ENCODE data around the gene LMX1B.

Gene LMX1B

DNA sequence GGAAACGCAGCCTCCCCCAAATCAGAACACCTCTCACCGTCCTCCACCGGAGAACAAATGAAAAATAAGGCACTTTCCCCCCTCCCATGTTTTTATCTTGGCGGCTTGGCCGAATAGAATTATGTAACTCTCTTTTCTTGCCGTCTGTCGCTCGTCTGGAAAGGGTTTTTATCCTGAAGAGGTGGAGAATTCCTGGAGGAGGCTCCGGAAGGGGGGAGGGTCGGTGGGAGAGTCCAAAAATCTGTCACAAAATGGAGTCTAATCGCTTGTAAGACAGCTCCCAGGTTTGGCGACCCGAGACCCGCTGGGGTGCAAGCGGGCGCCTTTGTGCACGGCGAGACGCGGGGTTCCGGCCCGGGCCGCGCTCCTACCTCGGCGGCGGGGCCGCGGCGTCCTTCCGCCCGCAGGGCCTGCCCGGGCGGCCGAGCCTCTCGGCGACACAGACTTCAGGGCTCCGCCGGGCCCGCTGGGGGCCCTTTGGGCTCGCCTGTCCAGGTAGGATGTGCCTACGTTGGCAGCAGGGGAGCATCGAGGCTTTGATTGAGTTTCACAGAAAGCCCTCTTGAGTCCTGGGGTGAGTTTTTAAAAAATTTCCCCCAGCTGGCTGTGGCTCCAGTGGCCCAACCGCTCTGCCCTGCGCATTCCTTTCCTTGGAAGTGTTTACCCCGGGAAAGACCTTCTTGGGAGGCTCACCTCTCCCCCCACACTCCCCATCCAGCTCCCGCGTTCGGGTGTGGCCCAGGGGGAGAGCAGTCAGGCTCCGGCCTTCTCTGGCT lies 5.0 kb downstream of the LMX1B start:
- DNase-seq, result no peak

DNA sequence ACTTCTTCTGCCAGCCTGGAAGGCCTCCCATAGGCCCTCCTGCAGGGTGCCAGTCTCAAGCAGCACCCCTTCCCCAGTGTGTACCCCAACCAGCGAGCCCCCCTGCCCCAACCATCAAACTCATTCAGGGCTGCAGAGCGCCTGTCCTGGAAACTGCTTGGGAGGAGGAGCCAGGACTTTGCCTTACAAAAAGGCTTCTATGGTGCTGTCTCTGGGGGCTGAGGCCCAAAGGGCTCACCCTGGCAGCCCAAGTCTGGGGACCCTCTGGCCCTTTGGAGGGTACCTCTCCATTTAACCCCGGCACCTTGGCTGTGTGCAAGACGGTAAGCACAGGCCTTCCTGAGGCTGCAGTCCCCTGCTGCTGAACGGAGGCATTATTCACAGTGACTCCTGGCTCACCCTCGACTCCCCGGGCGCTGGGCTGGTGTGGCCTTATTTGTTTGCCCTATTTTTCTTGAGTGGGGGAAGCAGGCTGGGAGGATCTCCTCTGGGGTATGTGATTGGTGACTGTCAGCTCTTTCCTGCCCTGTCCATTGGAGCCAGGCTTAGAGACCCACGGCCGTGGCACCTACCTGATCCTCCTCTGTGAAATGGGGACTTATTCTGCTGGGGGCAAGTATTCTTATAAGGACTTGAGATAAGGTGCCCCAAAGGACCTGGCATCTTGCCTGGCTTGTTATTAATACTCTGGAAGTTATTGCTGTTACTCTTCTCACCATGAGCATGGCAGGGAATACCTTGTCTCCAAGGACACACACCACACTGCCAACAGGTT lies 5.8 kb downstream of the LMX1B start:
- no peak for DNase-seq

DNA sequence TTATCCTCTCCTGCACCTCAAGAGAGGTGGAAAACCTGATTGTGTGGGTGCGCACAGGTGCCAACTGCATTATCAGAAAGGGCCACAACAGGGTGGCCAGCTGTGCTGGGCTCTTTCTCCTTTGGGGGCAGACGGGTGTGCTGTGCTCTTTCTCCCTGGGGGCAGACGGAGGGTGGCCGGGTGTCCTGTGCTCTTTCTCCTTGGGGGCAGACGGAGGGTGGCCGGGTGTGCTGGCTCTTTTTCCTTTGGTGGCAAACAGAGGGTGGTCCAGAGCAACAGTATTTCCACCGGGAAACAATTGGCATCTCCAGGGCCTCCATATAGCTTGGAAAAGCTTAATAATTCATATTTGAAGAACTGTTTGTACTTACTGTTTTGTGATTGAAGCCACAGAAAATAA lies 6.8 kb downstream of the LMX1B start:
- no peak for DNase-seq

DNA sequence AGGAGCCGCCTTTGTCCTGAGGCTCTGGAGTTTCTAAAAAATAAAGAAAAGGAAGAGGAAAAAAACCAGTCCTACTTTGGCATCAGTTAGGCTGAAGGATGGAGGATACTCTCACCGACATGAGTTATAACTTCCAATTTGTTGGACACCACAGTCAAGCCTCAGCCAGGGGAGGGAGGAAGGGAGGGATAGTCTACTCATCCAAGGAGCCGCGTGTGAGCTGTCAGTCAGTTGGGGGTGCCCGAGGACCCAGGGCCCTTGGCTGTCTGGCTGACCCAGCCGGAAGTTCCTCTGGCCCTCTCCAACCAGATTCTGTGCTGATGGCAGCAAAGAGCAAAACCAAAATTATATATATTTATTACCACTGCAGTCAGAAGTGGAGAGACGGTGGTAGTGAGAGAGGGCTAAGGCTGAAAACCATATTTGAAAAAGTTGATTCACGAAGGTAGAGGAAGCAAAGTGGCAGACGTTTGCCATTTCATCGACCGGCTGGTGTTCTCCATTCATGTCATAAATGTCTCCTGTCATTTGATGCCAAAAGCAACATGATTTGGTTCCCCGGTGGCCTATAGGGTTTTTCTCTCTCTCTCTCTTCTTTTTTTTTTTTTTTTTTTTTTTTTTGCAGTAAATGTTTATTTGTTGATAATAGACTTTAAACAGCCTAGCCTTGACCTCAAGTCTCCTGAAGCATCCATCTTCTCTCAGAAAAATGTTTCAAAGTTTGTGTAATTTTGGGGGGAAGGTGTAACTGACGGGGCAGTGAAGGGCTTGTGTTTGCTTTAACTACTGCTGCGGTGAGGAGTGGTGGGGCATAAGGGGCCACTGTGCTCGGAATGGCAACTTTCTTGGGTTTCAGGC lies 7.6 kb downstream of the LMX1B start:
- no peak for DNase-seq

DNA sequence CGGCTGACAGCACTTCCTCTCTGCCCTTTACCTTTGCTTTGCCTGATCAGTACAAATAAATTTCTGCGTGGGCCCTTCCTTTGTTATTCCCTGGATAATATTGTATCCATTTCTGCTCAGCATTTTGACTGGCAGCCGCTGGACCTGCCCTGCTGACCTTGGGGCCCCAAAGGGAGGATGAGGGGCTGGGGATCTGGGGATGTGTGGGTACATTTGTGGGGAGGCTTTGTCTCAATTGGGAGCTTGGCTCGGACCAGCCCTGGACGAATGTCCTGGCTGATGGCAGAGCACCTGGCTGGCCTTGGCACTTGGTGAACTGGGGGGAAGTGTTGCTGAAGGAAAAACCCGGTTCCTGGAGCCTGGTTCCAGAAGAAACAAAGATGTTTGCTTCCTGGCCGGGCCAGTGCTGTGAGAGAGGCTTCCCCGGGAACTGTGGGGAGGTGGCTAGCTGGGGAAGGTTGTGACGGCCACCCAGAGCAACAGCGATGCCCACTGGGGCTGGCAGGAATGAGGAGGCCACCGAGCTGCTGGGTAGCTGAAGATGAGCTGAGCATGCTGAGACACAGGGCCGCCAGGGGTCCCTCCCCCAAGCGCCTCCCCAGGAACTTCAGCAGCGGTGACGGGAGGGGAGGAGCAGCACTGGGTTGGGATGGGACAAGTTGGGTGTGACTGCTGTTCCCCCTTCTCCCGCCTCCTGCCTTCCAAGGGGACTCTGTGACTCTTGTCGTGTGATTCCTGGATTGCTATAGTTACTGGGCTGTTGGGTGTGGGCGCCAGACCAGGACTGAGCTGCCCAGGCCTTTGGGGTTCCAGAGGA lies 8.4 kb downstream of the LMX1B start:
- no peak for DNase-seq

DNA sequence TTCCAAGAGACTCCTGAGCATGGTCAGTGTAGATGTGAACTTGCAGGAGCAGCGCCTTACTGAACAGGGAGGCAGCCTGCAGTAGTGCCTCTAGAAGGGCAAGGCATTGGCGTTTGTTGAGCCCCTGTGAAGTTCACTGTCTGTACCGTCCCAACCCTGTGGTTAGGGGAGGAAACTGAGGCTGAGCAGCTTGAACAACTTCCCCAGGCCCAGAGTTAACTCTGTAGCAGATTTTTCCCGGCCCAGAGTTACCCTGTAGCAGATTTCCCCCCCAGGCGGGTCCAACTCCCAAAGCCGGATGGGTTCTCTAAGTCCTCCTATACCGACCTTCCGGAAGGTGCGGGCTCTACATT lies 9.6 kb downstream of the LMX1B start:
- no peak for DNase-seq

DNA sequence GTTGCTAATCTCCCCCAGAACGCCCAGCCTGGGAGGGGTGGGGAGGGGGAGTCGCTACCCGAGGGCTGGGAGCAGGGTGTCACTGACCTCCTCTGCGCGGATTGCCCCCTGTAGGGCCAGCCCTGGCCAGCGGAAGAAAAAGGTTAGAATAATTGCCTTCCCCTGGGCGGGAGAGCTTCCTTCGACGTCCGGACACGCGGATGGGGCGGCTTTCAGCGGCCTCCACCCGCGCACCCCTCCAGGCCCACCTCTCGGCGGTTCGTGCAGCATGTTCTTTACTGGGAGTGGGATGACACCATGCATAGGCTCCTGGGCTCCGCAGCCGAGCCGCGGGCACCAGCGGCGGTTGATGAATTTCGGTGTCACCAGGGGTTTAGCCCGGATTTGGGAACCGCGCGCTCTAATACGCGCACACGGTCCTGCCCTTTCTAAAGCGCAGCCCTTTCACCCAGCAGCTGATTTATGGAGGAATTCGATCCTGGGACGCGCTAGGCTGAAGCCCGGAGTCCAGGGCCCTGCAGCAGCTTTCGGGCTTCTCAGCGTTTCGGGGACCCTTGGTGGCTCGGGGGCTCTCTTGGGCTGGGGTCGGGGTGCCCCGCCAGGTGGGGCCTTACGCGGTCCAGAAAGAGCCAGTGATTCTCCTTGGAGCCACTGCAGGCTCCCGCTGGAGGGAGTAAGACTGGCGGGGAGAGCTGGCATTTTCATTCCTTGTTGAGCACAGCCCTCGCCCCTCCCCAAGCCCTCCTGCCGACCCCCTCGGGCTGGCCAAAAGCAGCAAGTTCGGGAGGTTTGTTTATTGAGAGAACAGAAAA lies 10.1 kb downstream of the LMX1B start:
- no peak for DNase-seq

DNA sequence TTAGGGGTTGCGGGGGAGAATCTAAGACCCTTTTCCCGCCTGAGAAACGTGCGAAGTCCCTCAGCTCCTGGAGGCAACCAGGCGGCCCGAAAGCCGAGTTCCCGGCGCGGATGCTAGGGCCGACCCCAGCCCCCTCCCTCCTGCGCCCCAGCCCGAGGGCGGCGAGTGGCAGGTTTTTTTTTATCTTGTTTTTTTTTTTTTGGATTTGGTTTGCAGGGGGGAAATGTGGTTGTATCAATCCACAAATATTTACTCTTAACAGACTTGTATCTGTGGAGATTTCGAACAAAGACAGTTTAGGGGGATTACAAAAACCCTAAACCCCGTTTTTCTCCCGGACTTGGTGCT lies 10.7 kb downstream of the LMX1B start:
- DNase-seq, result no peak

DNA sequence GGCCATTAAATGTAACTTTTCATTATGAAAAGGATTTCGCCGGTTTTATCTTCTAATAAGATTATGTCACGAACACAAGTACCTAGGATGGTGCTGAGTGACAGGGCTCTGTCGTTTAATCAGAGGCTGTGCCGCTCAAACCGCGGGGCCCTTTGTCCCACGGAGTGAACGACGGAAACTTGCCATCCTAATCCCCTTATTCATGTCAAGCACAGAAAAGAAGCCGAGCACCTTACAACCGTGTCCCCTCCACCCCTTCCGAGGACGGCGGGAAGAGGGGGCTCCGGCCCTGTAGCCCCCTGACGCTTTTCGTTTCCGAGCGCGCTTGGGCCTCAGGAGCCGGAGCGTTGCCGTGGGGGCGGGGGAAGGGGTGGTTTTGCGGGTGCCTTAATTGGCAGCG lies 11.2 kb downstream of the LMX1B start:
- DNase-seq, result no peak

DNA sequence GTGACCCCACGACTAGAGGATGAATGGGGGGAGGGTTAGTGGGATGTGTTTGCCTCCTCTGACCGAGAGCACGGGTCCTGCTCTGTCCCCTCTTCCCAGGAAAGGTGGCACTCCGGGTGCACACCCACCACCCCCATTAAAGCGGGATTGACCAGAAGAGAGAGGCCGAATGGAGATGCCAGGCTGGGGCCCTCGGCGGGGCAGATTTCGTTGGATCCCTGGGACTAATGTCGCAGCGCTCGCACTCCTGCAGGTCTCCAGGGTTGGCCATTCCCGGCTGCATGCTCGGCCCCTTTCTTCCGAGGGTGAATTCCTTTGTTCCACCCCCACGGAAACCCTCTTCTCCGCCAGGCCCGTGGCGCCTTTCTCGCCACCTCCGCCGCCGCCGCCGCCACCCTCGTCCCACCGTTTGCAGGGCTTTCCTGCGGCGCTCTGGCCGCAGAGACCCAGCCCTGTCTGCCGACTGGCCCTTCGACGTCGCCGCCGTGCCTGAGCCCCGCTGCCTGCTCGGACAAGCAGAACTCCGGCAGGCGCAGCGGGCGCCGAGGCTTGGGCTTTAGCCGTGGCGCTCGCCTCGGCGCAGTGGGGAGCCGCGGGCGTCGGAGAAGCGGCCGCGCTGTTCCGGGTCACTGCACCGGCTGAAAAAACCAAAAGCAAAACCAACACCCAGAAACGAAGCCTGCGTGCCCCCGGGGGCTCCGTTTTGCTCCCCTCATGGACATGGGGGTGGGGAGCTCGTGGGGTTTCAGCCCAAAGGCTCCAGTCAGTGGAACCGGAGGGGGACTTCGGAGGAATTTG lies 11.8 kb downstream of the LMX1B start:
- no peak for DNase-seq

DNA sequence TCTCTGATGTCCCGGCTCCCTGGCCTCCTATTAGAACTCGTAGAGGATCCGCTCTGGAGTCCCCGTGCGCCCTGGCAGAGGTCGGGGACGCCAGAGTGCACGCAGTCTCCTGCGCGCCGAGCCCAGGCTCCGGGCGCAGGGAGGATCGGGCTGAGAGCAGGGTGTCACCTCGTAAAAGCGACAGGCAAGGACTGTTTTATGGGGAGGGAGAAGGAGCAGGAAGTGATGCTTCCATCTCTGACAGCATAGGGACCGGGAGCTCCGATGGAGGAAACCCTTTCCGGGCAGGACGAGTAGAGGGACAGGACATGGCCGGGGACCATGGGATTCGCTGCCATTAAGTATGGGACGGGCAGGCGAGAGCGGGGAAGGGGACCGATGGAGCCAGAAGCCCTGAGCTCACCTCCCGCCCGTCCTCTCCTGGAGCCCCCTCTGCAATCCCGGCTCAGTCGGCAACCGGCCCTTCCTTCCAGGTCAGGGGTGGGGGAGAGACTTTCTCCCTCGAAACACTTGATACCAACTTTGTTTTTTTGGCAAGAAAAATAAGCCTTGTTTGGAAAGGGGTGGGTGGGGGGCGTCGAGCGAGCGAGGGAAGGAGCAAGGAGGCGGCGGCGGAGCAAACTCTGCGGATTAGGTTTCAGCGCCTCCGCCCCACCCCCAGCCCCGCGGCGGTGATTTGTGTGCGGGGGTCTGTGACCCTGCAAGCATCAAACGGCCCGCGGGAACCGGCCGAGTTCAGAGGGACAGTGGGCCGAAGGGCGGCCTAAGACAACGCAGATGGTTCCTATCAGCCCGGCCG lies 12.6 kb downstream of the LMX1B start:
- DNase-seq, result no peak

DNA sequence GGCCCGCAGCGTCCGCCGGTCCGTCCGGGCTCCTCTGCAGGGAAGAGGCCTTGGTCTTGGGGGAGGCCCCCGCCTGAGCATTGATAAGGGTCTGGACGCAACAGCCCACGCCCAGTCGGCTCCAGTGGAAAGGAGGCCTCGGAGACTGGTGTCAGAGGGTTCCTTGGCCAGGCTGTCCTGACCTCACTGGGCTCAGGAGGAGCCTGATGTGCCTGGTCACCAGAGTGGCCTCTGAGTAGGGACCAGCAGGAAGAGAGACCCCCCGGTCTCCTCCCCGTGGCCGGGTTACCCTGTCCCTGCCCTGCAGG lies 13.2 kb downstream of the LMX1B start:
- no peak for DNase-seq

DNA sequence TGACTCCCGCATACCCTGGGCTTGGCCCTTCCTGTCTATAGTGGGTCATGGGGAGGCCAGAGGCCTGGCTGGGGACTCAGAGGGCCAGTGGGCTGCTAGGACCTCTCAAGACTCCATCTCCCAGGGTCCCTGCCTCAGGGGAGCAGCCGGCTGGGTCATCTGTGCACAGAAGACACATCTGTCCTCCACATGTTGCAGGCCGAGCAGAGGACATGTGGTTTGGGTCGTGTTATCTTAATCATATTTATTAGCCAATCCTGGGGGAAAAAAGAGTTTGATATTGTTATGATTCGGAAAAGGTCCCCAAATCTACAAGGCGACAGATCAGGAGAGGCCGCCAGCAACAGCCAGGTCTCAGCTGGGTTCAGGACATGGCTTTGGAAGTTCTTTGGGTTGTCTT lies 14.4 kb downstream of the LMX1B start:
- DNase-seq, result no peak

DNA sequence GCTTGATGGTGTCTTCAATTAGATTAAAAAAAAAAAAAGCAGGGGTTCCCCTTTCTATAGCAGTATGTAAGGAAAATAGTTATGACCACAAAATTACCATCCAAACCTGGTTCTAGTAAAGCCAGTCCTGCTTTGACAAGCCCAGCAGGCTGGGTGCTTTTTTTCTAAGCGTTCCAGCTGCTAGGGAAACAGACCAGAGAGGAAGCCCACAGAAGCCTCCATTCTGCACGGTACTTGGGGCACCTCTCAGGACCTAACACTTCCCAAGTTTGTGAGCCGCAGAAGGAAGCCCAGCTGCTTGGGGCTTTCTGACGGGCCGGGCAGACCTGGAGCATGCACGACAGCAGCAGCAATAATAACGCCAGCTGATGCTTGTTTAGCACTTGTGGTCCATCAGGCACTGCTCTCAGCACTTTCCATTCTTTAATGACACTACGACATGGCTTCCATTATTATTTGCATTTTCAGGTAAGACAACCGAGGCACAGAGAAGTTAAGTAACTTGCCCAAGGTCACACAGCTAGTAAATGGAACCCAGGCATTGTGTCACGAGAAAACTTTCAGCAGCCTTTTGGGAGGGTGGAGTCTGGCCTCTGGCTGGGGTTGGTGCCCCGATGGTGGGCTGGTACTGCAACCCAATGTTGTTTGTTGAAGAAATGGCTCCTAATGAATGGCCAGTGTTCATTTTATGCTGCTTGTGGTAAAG lies 15.4 kb downstream of the LMX1B start:
- no peak for DNase-seq

DNA sequence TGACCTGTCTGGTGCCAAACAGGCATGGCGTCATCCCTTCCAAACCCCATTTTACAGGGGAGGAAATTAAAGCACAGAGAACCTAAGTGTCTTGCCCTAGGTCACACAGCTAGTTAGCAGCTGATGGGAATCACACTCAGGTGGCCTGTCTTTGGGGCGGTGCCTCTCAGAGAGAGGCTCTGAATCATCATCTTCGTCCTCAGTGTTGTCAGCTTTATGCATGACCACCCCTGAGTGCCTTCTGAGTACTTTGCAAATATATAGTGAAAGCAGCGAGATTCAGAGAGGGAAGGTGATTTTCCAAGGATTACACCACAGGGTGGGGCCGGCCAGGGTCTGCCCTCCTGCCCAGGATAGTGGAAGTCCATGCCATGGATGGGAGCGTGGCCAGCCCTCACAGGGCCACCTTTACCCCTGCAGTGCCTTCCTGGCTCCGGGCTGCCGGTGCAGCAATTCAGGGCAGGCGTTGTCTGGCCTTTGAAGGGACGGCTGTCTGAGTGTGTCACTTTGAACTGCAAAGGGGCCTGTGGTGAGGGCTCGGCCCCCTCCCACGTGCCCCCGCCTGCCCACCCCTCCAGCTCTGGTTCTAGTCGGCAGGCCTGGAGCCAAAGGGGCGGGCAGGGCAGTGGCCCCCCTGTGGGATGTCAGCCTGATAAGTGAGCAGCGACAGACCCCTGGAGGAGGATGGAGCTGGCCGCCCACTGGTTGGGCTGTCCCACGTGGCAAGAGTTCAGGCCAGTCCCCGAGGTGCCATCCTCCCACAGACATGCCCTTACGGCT lies 16.9 kb downstream of the LMX1B start:
- no peak for DNase-seq

DNA sequence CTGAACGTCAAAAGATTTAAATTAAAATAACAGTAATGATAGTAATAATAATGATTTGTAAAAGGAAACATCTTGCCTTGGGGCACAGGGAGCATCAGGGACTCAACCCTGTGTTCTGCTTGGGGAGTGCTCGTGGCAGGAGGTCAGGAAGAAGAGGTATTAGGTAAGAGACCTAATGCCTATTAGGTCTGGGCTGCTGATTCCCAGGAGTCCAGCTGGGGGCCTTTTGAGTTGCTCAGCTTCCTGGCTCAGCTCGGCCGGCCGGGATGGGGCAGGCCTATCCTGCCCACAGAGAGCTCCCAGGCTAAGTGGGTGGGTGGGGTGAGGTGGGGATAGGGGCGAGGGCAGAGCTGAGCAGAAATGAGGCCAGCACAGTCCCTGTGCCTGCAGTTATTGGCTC lies 17.5 kb downstream of the LMX1B start:
- DNase-seq, result no peak

DNA sequence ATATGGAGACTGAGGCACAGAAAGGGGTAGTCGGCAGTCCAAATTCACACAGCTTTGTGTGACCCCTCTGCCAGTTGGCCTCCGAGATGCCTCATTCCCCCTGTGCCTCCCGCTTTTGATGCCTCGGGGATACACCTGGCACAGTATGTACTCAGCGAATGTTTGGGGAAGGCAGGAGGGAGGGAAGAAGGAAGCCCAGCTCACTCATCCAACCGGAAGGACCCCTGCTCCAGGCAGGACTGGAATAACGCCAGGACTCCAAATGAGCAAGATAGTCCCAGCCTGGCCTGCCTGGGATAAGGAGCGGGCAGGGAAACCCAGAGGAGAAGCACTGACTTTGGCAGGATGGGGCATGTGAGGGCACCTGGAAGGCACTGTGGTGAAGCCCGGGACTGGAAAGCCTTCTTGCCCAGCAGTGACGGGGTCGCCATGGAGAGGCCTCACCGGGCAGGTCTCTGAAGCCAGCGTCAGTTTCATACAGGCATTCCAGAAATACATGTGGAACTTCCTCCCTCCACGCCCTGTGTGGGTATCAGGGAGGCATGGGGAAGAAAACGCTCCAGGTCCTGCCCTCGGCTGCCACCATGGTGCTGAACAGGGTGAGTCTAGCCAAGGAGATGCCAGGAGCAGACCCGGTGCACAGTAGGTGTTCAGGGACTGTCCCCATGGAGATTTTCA lies 20.3 kb downstream of the LMX1B start:
- no peak for DNase-seq

DNA sequence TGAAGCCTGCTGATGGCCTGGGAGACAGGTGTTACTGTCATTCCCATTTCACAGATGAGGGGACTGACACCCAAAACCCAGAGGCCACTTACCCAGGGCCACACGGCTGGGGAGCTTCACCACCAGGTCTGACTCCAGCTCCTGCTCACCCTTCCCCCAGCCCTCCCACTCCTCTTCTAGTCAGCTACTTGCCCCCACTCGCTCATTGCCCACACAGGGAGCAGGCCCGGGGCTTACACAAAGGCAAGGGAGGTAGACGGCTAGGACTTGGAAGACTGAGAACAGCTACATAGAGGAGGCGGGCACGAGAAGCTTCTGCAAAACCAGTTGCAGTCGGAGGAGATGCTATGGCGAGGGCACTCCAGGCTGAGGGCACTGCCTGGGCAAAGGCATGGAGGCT lies 21.3 kb downstream of the LMX1B start:
- DNase-seq, result no peak
